Bronchial smooth muscle cell (primary cell): Measurements from ENCODE around the gene TIMM9. TPM values are rescaled to one million over a fixed set of nuclear protein-coding genes. Genes with fewer than 3 reads are reported as not detected.

Source experiments
- total RNA-seq: library from RNA; depleted of rRNA; stranded (reverse); fragments of >200 nt; gene quantifications from 2 replicates; pipeline ENCODE4 v1.2.1, GENCODE V29; 2014

The TIMM9 gene, protein sequence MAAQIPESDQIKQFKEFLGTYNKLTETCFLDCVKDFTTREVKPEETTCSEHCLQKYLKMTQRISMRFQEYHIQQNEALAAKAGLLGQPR
- total RNA-seq = 11.4 and 16.5 TPM in 2 replicates

DNA sequence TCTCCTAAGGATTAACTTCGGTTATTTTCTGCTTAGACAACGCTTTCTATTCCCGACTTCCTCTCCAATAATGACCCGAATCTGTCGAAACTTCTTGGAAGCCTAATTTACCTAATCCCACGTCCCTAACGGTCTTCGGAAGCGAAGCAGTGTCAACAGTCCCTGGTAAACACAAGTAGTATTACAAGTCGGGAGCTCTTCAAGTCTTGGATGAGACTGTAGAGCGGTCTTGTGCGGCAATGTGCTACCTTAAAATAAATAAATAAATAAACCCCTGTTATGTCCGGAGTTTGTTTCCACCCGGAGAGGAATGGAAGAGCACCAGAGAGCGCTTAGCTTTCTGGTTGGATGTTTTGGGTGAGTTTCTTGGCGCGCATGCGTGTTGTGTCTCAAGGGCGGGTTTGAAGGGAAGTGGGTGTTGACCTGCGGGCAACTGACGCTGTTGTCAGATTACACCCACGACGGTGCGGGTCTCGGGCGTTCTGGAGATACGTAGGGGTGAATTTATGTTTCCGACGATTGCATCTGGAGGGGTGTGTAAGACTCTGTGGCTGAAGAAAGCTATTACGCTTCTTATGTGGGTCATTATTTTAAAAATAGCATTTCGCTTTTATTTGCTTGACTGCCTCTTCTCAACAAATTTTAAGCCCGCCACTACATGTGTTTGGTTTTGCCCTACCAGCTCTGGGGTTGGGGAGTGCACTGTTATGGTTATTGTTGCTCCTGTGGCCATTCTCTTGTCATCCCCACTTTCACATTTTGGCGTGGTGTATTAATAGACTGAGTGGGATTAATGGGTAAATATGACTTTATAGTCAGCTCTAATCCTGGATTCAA lies at the start of gene TIMM9, which contains the start of gene KIAA0586:
TIMM9 (minus strand) TSS at position 251 of the 837 bp plus-strand sequence. CDS start 15,586 bp downstream, outside the sequence.
KIAA0586 (plus strand) TSS at position 439 of the 837 bp plus-strand sequence. CDS start 546 bp downstream, outside the sequence.

DNA sequence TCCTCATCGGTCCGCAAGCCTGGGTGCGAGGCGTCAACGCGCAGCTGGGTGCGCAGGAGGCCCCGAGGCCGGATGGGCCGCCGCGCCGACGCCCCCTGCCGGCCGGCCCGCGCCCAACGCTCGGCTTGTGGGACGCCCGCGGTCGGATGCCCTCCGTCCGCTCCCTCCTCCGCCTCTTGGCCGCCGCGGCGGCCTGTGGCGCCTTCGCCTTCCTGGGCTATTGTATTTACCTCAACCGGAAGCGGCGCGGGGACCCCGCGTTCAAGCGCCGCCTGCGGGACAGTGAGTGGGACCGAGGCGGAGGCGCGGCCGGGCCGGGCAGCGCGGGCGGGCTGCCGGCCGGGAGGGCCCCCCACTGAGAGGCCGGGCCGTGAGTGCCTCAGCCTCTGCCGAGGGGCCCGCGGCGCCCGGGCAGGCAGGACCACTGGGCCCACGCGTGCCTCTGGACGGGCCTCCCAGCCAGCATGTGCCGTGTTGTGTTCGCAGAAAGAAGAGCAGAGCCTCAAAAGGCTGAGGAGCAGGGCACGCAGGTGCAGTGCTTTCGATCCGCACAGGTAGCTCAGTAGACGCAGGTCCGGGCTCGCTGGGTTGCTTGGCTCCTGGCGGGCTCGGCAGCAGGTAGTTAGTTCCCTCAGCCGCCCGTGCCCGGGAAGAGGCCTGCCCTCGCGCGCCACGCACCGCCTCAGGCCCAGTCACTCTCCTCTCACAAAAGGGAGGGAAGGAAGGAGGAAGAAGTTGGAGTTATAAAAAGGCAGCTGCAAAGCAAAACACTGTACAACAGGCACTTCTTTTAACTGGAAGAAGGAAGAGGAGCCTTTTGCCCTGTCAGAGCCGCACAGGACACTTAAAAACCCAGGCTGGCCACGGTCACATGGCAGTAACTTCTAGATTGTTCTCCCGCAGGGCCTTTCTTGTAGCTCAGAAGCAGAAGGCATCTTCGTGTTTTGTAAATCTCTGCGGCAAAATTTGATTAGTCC lies 31.2 kb downstream of the TIMM9 start, which contains the start of gene TOMM20L:
TOMM20L (plus strand) TSS at position 119 of the 977 bp plus-strand sequence; CDS start at position 147, 28 bp downstream.

Other genes with a start within 250 kb of the TIMM9 start
- 39.4 and 43.4 TPM in 2 replicates for gene ACTR10, start 227.4 kb downstream of the TIMM9 start, total RNA-seq
- 41.0 and 60.2 TPM in 2 replicates for gene PSMA3, start 182.7 kb downstream of the TIMM9 start, total RNA-seq
- 9.9 and 10.6 TPM in 2 replicates for gene ARID4A, start 129.0 kb downstream of the TIMM9 start, total RNA-seq
- gene TOMM20L, start 31.6 kb downstream of the TIMM9 start, total RNA-seq = not detected in 2 replicates
- 10.8 and 11.0 TPM in 2 replicates for gene KIAA0586, start 188 bp upstream of the TIMM9 start, total RNA-seq
- gene DACT1, start 210.4 kb upstream of the TIMM9 start, total RNA-seq = 7.7 and 20.8 TPM in 2 replicates